Neuronal stem cell (in vitro differentiated cells): Measurements from ENCODE around the gene GMPR. TPM values are rescaled to one million over a fixed set of nuclear protein-coding genes. Genes with fewer than 3 reads are reported as not detected.

Experiments
- DNase-seq: peaks from one replicate; pipeline ENCODE4 v3.0.0-alpha.2; 2013; ENCODE audit warnings: low spot score
- H2AFZ ChIP-seq: one replicate; pipeline ENCODE4 v1.6.1; 2013; ENCODE audit warnings: mild to moderate bottlenecking, low read length, inconsistent platforms
- H2AK5ac ChIP-seq: 2 replicates; pipeline ENCODE4 v1.6.1; 2013; ENCODE audit warnings: low read depth, mild to moderate bottlenecking, inconsistent platforms, low read length, moderate library complexity, mixed read lengths
- H2BK120ac ChIP-seq: 2 replicates; pipeline ENCODE4 v1.6.1; 2013; ENCODE audit warnings: low read depth, mild to moderate bottlenecking, inconsistent platforms, low read length, moderate library complexity, mixed read lengths
- H2BK12ac ChIP-seq: one replicate; pipeline ENCODE4 v1.6.1; 2013; ENCODE audit warnings: low read length, inconsistent platforms
- H2BK15ac ChIP-seq: 2 replicates; pipeline ENCODE4 v1.6.1; 2013; ENCODE audit warnings: mild to moderate bottlenecking, low read length, inconsistent platforms, mixed read lengths
- H2BK5ac ChIP-seq: one replicate; pipeline ENCODE4 v1.6.1; 2013; ENCODE audit warnings: inconsistent platforms, mild to moderate bottlenecking, low read length, moderate library complexity
- H3K14ac ChIP-seq: one replicate; pipeline ENCODE4 v1.6.1; 2013; ENCODE audit warnings: low read length, inconsistent platforms
- H3K18ac ChIP-seq: 2 replicates; pipeline ENCODE4 v1.6.1; 2013; ENCODE audit warnings: low read length, inconsistent platforms
- H3K23ac ChIP-seq: 2 replicates; pipeline ENCODE4 v1.6.1; 2013; ENCODE audit warnings: low read depth, mild to moderate bottlenecking, mixed read lengths, low read length, inconsistent platforms; ENCODE audit not compliant: poor library complexity
- H3K27ac ChIP-seq: replicated peaks from 3 replicates; pipeline ENCODE4 v1.5.1; 2013; ENCODE audit warnings: low read length, inconsistent platforms
- H3K27me3 ChIP-seq, 3 experiments: 2 replicates each; pipeline ENCODE4 v1.6.1; 2013; ENCODE audit warnings: low read length in 3 of 3, mild to moderate bottlenecking in 2 of 3, inconsistent platforms in 1 of 3, low read depth in 1 of 3, mixed read lengths in 1 of 3, moderate library complexity in 1 of 3; ENCODE audit not compliant: control insufficient read depth in 3 of 3, insufficient read depth in 3 of 3
- H3K36me3 ChIP-seq, 2 donors: replicated peaks in 1 of 2; 2 replicates each; pipeline ENCODE4 v1.6.1; 2013; ENCODE audit warnings: low read length in 2 of 2; ENCODE audit not compliant: control insufficient read depth in 2 of 2, insufficient read depth in 2 of 2
- H3K4ac ChIP-seq: 2 replicates; pipeline ENCODE4 v1.6.1; 2013; ENCODE audit warnings: inconsistent platforms, mild to moderate bottlenecking, low read length, moderate library complexity
- H3K4me1 ChIP-seq, 2 donors: 1 replicate in 1 of 2; 2 replicates in 1 of 2; pipeline ENCODE4 v1.6.1; 2013; ENCODE audit warnings: low read length in 2 of 2, low read depth in 1 of 2; ENCODE audit not compliant: control insufficient read depth in 2 of 2, insufficient read depth in 1 of 2
- H3K4me2 ChIP-seq: one replicate; pipeline ENCODE4 v1.6.1; 2013; ENCODE audit warnings: mild to moderate bottlenecking, low read length, inconsistent platforms; ENCODE audit not compliant: insufficient read depth, poor library complexity, severe bottlenecking
- H3K4me3 ChIP-seq, 2 donors: 2 replicates each; pipeline ENCODE4 v1.5.1; 2013; ENCODE audit warnings: low read length in 2 of 2, mild to moderate bottlenecking in 2 of 2, inconsistent platforms in 1 of 2, moderate library complexity in 1 of 2
- H3K79me1 ChIP-seq: one replicate; pipeline ENCODE4 v1.6.1; 2013; ENCODE audit warnings: low read depth, mild to moderate bottlenecking, inconsistent platforms, low read length, moderate library complexity
- H3K9ac ChIP-seq: one replicate; pipeline ENCODE4 v1.6.1; 2013; ENCODE audit warnings: mild to moderate bottlenecking, low read depth, low read length, inconsistent platforms; ENCODE audit not compliant: poor library complexity
- H3K9me3 ChIP-seq, 2 donors: replicated peaks in 1 of 2; 2 replicates each; pipeline versions ENCODE3 to v1.6.1; 2013; ENCODE audit warnings: low read length in 2 of 2, mild to moderate bottlenecking in 2 of 2, inconsistent platforms in 1 of 2, low read depth in 1 of 2, mixed read lengths in 1 of 2, moderate library complexity in 1 of 2; ENCODE audit not compliant: control insufficient read depth in 2 of 2, insufficient read depth in 1 of 2
- H4K8ac ChIP-seq: one replicate; pipeline ENCODE4 v1.6.1; 2013; ENCODE audit warnings: low read depth, mild to moderate bottlenecking, inconsistent platforms, low read length, moderate library complexity
- H4K91ac ChIP-seq: one replicate; pipeline ENCODE4 v1.6.1; 2013; ENCODE audit warnings: low read length, low read depth, mild to moderate bottlenecking, inconsistent platforms; ENCODE audit not compliant: poor library complexity
- WGBS, 2 donors: extraction: QIAGEN DNeasy Blood & Tissue Kit; methylation state at CpG; one replicate each; pipeline ENCODE4 v1.1.7; 2013; ENCODE audit warnings: missing lambda C conversion rate in 2 of 2, mixed read lengths in 1 of 2; ENCODE audit not compliant: insufficient read length in 2 of 2, insufficient replicate concordance in 1 of 2; ENCODE audit errors: extremely low coverage in 2 of 2; 5-methylcytosine and 5-hydroxymethylcytosine counted together
- small RNA-seq: library from polyadenylated mRNA; stranded (forward); fragments of <200 nt; extraction: miRNeasy Mini kit (QIAGEN cat#:217004); gene quantifications from one replicate; pipeline ENCODE3, GENCODE V24; 2013; ENCODE audit not compliant: insufficient read depth

Gene GMPR

GRCh38 chr6:16339265-16339587 lies 100.8 kb downstream of the GMPR start:
- Histone ChIP-seq H3K79me1 (no peaks in the 10 kb centered on the region), H2AFZ (peak overlapping the region; percentile 71), H3K4me3 (no peak overlapping the region), H4K91ac (no peak overlapping the region), H3K14ac (no peak overlapping the region), H3K9ac (no peak overlapping the region), H3K4me2 (no peak overlapping the region), H3K9me3 (peaks cover 0 to 3% of the 10 kb centered on the region in 2 donors), H3K4ac (no peak overlapping the region), H3K18ac (no peak overlapping the region), H2BK5ac (no peak overlapping the region), H3K27ac (no peak overlapping the region), H3K36me3 (no peaks in the 10 kb centered on the region), H3K27me3 (no peaks in the 10 kb centered on the region), H2AK5ac (no peak overlapping the region), H2BK12ac (no peak overlapping the region), H3K4me1 (peaks cover 2 to 9% of the 10 kb centered on the region in 2 donors), H2BK15ac (no peak overlapping the region), H2BK120ac (no peak overlapping the region), H4K8ac (no peak overlapping the region), H3K23ac (no peak overlapping the region)
- DNase-seq = no peak
- WGBS, 2 donors = no CpG with 5 or more reads among the region's 3 CpGs

GRCh38 chr6:16343593-16343992 lies 105.2 kb downstream of the GMPR start:
- Histone ChIP-seq H2AFZ (no peak overlapping the region), H2BK12ac (peak overlapping the region; percentile 24), H3K27me3 (no peaks in the 10 kb centered on the region), H3K4me3 (no peak overlapping the region), H3K4me1 (peaks cover 7 to 26% of the 10 kb centered on the region in 2 donors), H4K91ac (no peak overlapping the region), H3K9me3 (peaks cover 0 to 3% of the 10 kb centered on the region in 2 donors), H3K23ac (no peak overlapping the region), H3K36me3 (no peaks in the 10 kb centered on the region), H3K27ac (no peak overlapping the region), H3K9ac (no peak overlapping the region), H4K8ac (no peak overlapping the region), H2BK15ac (no peak overlapping the region), H2AK5ac (no peak overlapping the region), H3K18ac (no peak overlapping the region), H2BK120ac (no peak overlapping the region), H3K79me1 (no peaks in the 10 kb centered on the region), H3K14ac (no peak overlapping the region), H2BK5ac (no peak overlapping the region), H3K4me2 (no peak overlapping the region), H3K4ac (no peak overlapping the region)
- WGBS, 2 donors = no CpG with 5 or more reads among the region's 8 CpGs
- no peak for DNase-seq

GRCh38 chr6:16344756-16345155 lies 106.4 kb downstream of the GMPR start:
- no peak overlapping the region for H4K8ac ChIP-seq
- no peak overlapping the region for H4K91ac ChIP-seq
- no CpG with 5 or more reads among the region's 6 CpGs for WGBS, 2 donors
- H2BK12ac ChIP-seq = no peak overlapping the region
- no peak overlapping the region for H2BK120ac ChIP-seq
- no peak overlapping the region for H2BK15ac ChIP-seq
- H3K36me3 ChIP-seq = no peaks in the 10 kb centered on the region
- DNase-seq = no peak
- H3K4ac ChIP-seq = no peak overlapping the region
- H2AK5ac ChIP-seq = no peak overlapping the region
- H3K4me2 ChIP-seq = no peak overlapping the region
- peaks cover 0 to 3% of the 10 kb centered on the region in 2 donors for H3K9me3 ChIP-seq
- peak overlapping the region; percentile 85 for H2AFZ ChIP-seq
- H3K4me3 ChIP-seq = no peak overlapping the region
- no peak overlapping the region for H3K18ac ChIP-seq
- no peaks in the 10 kb centered on the region for H3K27me3 ChIP-seq
- H3K9ac ChIP-seq = no peak overlapping the region
- peaks cover 5 to 17% of the 10 kb centered on the region in 2 donors for H3K4me1 ChIP-seq
- H3K14ac ChIP-seq = no peak overlapping the region
- H3K27ac ChIP-seq = no peak overlapping the region
- H2BK5ac ChIP-seq = no peak overlapping the region
- no peaks in the 10 kb centered on the region for H3K79me1 ChIP-seq
- H3K23ac ChIP-seq = no peak overlapping the region

Small RNA genes lying within 50 kb of the gene (small RNA-seq; reads per million reads assigned to genes)
- not detected for gene RF00019
- gene RNU6-1114P = not detected
